GM12875 (cell line): ENCODE data around the gene GPC3.

ENCODE experiments used
- H3K4me3 ChIP-seq: one replicate; pipeline ENCODE4 v1.5.1; 2011; ENCODE audit warnings: low read depth, low read length, control low read depth
- CTCF ChIP-seq: IDR thresholded peaks from 2 replicates; pipeline ENCODE4 v1.5.1; 2011; ENCODE audit warnings: low read depth, mild to moderate bottlenecking, control low read depth, inconsistent platforms, low read length, moderate library complexity, borderline replicate concordance; ENCODE audit not compliant: insufficient read depth

The GPC3 gene

DNA sequence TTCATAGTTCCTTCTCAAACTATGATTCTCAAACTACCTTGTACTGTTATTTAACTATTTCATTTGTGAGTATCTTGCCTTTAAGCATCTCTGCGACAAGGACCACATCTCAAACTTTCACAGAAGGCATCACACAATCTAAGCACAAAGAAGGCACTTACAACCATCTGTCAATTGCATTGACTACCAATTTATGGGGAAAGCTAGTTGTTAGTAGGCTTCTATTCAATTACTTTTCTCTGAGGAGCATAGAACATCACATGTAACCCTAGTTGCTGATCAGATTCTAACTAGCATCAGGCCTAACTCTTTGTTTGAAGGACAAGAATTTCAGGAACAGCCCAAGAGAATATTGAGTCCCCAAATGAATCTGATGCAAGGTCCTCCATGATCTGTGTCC, 74.9 kb downstream of the GPC3 start:
- H3K4me3 ChIP-seq = no peak overlapping the region
- no peak for TF ChIP-seq CTCF

GRCh38 chrX:133909888-133910287, 75.5 kb downstream of the GPC3 start:
- TF ChIP-seq CTCF = no peak
- no peak overlapping the region for H3K4me3 ChIP-seq

DNA sequence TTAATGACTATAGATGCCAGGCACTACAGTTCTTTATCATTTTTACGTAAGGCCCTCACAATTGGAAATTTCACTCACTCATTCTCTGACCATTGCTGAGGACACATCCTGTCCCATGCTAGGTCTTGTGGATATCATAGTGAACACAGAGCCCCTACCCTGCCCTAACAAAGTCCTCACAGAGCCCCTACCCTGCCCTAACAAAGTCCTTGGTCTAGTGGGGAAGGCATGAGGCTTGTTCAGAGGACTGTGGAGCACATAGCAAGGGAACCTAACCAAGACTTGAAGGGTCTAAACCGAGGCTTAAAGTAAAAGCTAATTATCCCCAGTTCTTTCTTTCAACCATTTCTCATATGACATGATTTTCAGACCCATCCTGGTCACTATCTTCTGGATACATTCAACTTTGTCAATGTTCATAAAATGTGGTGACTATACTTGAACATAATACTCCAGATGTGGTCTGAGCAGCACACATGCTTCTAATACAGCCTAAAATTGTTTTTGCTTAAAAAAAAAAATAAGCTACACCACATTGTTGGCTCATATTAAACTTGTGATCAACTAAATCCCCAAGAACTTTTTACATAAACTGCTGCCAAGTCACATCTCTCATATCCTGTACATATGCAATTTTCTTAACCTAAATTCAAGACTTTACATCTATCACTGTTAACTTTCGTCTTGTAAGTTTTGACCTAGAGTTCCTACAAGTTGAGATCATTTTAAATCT, 77.0 kb downstream of the GPC3 start:
- H3K4me3 ChIP-seq = no peak overlapping the region
- TF ChIP-seq CTCF = no peak

DNA sequence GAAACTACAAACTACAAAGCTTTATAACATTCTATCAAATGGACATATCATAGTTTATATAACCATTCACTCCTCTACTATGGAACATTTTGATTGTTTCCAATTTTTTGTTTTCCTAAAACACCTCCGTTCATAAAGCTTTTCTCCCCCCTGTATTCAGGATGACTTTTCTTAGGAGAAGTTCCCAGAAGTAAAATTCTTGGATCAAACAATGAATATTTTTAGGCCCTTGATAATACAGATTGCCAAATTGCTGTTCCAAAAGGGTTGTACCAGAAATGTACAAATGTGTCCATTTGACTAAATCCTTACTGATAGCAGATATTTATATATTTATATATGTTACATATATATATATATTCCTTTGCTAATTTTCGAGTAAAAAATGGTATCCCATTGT, 77.8 kb downstream of the GPC3 start:
- no peak for TF ChIP-seq CTCF
- H3K4me3 ChIP-seq = no peak overlapping the region

- no peak for TF ChIP-seq CTCF
- H3K4me3 ChIP-seq = no peak overlapping the region
Observed at GRCh38 chrX:133905305-133905704, 80.1 kb downstream of the GPC3 start.

DNA sequence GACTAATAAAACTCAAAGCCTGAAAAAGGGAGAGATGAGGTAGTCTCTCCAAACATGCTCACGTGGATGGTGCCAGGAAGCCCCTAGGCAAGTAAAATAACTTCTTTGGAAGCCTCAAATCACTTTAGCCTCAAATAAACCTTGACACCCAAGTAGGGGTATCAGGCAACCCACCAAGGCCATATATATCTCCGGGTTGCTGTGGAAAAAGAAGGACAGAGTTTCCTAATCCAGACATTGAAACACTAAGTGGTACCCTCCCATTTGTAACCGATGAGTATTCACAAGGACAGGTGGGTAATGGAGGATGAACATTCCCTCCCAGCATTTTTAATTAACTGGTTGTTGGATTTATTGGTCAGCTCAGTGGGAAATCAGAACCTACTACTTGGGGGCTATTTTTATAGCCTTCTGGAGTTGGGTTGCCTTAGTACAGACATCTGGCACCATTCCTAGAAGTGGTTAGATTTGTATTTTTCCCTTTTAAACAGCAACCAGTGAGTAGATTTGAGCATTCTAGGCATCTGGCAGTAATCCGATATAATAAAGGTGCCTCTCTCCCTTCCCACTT, 87.7 kb downstream of the GPC3 start:
- no peak overlapping the region for H3K4me3 ChIP-seq
- TF ChIP-seq CTCF = no peak

GRCh38 chrX:133892337-133892736, 93.1 kb downstream of the GPC3 start:
- no peak for TF ChIP-seq CTCF
- H3K4me3 ChIP-seq = no peak overlapping the region
